ENCODE results near the gene GAK.

The GAK gene

DNA sequence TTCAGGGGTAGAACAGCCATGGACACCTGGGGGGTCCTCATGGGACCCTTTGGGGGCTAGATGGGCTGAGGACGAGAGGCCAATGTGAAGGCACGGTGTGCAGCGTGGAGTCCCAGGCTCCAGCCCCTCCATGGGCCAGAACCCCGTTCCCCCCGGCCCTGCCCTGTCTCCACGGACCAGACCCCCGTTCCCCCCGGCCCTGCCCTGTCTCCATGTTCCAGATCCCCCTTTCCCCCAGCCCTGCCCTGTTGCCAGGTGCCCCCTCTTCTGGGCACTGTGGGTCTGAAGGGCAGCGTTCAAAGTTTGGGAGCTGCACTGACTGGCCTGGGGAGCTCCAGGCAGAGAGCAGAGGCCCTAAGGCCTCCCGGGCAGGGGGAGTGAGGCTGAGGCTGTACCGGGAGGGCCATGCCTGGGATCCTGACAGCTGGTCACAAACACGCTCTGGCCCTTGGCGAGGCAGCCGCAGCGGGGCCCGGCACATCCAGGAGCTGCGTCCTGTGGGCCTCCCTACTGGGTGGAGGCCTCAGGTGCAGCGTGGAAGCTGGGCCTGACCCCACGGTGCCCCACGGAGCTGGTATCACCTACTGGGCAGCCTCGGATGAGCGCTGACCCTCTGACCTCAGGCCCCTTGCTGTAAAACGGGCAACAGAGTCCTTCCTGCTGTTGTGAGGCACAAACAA, 32.4 kb upstream of the GAK start:
- no peak for DNase-seq (ENCODE audit: low read depth)

DNA sequence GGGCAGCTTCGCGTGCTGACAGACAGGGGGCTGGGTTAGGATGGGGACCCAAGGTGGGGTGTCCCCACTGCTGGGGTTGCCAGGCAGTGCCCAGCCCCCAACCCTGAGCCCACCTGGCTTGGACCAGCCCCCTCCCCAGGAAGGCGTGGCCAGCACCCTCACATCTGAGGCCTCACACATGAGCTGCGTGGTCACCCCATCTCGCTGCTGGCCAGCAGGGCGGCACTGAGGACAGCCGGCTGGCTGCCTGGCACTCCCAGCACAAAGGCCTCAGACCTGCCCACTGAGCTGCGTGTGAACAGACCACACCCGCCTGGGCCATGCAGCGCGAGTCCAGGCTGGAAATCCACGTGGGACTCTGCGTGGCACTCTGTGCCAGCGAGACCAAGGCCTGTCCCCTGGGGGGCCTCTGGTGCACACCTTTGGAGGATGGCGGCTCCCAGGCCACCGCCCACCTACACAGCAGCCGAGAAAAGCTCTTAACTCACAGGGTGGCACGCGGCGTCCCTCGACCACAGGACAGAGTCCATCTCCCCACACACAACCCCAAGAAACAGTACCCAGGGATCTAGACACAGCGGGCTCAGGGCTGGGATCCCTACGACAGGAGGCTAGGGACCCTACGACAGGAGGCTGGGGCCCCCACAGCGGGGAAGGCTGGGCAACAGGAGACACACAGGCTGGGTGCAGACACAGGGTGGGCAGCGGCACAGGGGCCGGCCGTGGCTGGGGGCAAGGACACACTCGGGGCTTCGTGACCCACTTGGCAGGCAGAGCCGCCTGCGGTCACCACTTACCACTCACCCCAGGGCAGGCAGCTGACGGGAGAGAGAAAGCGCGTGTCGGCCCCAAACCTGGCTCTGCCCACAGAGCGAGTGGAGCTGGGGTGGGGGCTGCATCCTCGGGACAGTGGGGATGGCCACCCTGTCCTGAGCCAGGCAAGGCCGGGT, 31.4 kb upstream of the GAK start:
- no peak for DNase-seq (ENCODE audit: low read depth)

DNA sequence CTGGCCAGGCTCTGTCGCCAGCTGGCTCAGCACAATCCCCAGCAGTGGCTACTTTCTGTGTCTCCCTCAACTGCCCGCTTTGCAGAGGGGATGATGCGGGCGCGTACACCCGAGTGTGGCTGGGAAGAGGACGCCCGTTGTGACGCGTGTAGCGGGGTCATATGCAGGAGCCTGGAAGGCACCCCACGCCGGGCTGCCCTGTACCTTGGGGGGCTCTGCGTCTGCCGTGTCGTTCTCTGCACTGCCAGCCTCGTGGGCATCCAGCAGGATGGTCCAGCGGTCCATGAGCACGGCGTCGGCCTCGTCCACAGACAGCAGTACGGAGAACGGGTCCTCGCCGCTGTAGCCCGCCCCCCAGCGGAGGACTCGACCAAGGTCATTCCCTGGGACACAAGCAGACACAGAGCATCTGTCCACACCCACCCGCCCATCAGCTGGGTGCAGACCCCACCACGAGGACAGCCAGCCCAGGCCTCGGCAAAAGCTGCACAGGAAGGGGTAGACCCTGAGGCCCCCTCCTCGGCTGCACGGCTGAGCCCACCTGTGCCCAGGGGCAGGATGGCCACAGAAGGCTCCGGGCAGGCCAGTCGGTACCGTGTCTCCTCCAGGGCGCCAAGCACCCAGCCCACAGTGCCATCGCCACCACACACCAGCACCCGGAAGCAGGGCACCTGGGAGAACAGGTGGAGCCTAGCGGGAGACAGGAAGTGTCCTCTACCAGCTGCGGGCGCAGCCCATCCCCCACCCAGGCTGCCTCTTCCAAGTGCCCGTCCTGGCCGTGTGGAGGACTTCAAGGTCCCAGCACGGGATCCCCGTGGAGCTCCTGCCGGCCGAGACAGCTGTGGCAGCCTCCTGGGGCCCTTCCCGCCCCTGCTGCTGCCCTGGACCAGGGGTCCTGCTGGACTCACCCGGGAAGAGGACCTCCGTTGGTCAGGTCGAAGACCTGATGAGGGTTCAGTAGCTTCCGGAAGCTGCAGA, 30.4 kb upstream of the GAK start:
- DNase-seq (ENCODE audit: low read depth): no peak

DNA sequence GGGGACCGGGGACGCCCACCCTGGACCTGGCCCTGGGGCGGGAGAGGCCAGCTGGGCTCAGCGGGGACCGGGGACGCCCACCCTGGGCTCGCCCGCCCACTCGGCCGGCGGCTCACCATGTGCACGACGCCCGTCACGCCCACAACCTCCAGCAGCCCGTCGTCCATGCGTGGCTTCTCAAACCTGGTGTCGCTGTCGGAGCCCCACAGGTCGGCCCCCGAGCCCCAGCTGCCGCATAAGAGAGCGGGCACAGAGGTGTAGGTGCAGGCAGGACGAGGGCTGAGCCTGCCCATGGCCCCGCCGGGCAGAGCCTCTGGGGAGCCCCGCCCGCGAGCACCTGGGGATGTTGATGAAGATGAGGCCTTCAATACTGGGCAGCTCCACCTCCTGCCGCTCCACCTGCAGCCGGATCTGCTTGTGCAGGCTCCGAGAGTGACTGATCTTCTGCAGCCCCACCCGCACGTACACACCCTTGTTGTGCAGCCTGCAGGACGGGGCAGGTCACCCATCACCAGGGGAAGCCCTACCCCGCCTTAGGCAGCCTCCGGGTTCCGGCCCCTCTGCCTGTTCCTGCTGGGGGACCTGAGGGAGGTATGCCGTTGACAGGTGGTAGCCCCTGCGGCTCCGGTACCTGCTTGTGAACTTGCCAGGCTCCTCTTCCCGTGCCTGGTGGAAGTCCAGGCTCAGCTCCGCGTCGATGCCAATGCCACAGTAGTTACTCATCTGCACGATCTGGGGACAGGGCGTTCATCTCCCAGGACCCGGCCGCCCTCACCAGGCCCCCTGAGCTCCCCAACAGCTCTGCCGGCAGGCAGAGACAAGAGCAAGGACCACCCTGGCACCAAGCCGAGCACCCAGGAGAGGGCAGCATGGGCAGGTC, 29.5 kb upstream of the GAK start:
- DNase-seq (ENCODE audit: low read depth): no peak

GRCh38 chr4:960636-961350, 28.7 kb upstream of the GAK start:
- DNase-seq (ENCODE audit: low read depth): no peak

GRCh38 chr4:960140-960635, 28.1 kb upstream of the GAK start:
- DNase-seq (ENCODE audit: low read depth): no peak

GRCh38 chr4:959338-960139, 27.4 kb upstream of the GAK start:
- no peak for DNase-seq (ENCODE audit: low read depth)

DNA sequence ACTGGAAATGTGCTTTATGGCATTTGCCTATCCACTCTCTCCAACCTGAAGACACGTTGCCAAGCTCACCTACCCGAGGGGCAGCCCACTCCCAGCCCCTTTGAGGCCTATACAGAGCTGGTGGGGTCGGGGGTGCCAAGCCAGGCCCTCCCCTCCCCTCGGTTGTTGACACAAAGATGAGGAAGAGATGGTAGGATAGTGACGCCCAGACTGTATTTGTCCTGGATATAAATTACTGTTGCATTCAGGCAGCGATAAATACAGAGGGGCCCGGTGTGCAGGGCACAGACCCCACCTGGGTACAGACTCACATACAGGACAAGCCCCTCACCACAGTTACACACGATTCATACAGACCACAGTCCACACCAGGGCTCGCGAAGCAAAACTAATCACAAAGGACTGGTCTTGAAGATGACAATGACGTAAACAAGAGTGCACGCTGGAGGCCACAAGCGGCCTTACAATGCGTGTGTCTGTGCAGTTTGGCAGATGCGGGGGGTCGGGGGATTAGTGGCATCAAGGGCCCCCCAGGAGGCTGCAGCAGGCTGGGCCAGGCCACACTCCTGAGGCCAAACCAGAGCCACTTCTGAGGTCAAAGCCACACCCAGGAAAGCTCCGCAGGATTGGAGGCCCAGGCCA, 26.7 kb upstream of the GAK start:
- no peak for DNase-seq (ENCODE audit: low read depth)

DNA sequence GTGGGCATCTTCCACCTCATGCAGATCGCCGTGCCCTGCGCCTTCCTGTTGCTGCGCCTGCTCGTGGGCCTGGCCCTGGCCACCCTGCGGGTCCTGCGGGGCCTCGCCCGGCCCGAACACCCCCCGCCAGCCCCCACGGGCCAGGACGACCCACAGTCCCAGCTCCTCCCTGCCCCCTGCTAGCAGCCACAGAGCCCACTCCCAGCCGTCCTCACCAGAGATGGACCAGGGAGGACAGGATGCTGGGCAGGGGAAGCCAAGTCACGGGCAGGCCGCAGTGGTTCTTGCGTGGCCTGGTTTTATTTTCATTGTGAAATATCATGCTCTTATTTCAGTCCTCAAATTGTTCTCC, 26.2 kb upstream of the GAK start:
- no peak for DNase-seq (ENCODE audit: low read depth)

- no peak for DNase-seq (ENCODE audit: low read depth)
Observed at GRCh38 chr4:957581-958313, 25.6 kb upstream of the GAK start.

DNA sequence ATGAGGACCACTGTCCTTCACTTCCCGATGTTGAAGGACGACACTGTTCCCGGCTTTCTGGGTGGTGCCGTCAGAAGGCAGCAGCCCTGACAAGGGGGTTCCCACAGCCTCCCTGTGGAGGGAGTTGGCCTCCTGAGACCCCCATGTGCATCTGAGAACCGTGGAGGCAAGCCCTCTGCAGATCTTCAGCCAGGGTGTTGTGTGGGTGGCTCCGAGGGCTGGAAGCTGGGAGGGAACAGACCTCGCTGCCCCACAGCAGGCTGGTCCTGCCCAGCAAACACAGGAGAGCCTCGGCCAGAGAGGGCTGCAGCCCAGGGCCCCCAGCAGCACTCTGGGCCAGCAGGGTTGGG, 25.1 kb upstream of the GAK start:
- DNase-seq (ENCODE audit: low read depth): no peak

DNA sequence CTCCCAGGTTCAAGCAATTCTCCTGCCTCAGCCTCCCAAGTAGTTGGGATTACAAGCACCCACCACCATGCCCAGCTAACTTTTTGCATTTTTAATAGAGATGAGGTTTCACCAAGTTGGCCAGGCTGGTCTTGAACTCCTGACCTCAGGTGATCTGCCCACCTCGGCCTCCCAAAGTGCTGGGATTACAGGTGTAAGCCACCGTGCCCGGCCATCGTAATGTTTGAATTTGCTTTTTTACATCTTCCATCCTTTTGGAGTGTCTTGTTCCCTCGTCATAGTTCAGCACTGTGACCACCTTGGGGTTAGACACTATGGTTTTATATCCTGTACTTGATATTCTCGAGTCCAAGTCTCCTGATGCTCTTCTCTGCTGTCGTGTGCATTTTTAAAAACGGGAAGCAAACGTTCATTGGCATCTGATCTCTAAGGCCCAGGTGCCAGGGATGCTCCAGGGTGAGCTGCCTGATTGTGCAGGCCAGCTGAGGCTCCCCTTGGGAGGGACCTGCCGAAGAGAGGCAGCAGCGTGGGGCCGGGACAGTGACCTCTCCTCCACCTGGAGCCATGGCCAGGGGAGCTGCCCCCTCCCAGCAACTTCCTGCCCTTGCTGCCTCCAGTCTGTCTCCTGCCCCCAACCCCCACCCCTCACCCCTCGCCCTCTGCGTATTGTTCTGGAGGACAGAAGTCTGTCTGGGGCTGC, 24.6 kb upstream of the GAK start:
- no peak for DNase-seq (ENCODE audit: low read depth)

GRCh38 chr4:955931-956381, 23.8 kb upstream of the GAK start:
- no peak for DNase-seq (ENCODE audit: low read depth)

DNA sequence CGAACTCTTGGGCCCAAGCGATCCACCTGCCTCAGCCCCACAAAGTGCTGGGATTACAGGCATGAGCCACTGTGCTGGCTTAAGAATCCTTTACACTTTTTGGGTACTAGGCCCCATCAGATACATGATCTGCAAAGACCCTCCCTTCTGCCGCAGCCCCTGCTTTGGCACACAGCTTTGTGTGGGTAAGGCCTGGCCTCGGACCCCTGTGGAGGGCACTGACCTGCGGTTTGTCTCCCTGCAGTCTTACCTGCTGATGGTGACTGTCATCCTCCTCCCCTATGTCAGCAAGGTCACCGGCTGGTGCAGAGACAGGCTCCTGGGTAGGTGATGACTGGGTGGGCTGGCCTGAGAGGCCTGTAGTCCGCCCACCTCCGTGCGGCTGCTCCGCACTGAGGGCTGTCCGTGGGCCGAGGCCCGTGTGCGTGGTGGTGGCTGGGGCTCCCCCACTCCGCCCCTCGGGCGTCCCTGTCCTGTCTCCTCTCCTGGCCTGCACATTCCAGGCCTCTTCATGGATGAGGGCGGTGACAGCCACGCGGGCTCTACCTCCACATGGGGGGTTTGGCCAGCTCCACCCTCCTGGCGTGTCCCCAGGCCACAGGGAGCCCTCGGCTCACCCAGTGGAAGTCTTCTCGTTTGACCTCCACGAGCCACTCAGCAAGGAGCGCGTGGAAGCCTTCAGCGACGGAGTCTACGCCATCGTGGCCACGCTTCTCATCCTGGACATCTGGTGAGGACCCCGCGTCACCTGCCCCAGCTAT, 23.2 kb upstream of the GAK start:
- no peak for DNase-seq (ENCODE audit: low read depth)

DNA sequence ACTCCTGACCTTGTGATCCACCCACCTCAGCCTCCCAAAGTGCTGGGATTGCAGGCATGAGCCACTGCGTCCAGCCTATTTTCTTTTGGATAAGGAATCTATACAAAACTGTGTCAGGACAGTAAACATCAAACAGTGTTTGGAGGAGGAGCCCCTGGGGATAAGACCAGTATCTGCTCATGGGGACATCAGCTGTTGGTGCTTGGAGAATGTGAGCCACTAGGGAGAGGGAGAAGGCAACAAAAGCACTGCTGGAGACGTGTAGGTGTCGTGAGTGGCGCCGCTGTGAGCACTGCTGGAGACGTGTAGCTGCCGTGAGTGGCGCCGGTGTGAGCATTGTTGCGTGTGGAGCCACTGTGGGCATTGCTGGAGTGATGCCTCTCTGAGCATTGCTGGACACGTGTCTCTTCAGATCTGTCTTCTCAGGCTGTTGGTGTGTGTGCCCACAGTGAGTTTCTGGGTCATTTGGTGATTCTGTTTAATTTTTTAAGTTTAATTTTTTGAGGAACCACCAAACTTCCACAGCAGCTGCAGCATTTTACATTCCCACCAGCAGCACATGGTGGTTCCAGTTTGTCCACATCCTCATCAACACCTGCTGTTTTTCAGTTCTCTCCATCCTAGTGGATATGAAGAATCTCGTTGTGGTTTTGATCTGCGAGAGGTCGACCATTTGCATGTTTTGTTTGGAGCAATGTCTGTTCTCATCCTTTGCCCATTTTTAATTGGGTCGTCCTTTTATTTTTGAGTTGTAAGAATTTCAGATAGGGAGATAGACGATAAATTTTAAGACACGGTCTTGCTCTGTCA, 22.3 kb upstream of the GAK start:
- DNase-seq (ENCODE audit: low read depth): no peak

DNA sequence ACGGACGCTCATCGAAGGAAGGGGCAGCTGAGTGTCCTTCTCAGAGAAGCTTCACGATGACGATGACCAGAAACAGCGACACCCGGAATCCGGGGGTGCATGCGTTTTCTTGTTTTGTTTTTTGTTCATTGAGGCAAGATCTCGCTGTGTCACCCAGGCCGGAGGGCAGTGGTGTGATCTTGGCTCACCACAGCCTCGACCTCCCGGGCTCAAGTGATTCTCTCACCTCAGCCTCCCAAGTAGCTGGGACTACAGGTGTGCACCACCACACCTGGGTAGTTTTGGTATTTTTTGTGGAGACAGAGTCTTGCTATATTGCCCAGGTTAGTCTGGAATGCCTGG, 21.4 kb upstream of the GAK start:
- DNase-seq (ENCODE audit: low read depth): no peak
